Naive thymus-derived CD4-positive, alpha-beta T cell (primary cell): ENCODE results near the gene DCST1. TPM values are rescaled to one million over a fixed set of nuclear protein-coding genes. Genes with fewer than 3 reads are reported as not detected.
"Not testable (repeated sequence)": the region's sequence is repeated elsewhere in the genome, so short reads cannot be mapped to it uniquely, and the experiment has no call there.

Experiments
- ATAC-seq: fragments of 150-1000 bp; cut with Tn5 transposase; 2 replicates; pipeline ENCODE4 v1.10.0; 2021; ENCODE audit warnings: mild to moderate bottlenecking, moderate library complexity
- CTCF ChIA-PET: fragments of 350-600 bp; sonication (Branson Sonifier 250); formaldehyde crosslinking; loops from one replicate; lab custom pipeline; 2021; ENCODE audit warnings: antibody characterized with exemption; lab: Charles Lee
- POLR2A ChIA-PET: fragments of 350-600 bp; sonication (Branson Sonifier 250); formaldehyde crosslinking; loops from one replicate; lab custom pipeline; 2021; ENCODE audit warnings: antibody characterized with exemption, inconsistent platforms; lab: Charles Lee
- DNase-seq, 9 donors: peaks; one replicate each; pipeline versions ENCODE4 v3.0.0 to v3.0.0-alpha.2; 2020 to 2022; ENCODE audit warnings: mixed read lengths in 1 of 9
- H3K27ac ChIP-seq: one replicate; pipeline ENCODE4 v1.7.0; 2013; ENCODE audit warnings: mild to moderate bottlenecking, low read depth, low read length, moderate library complexity
- H3K27me3 ChIP-seq, 2 donors: one replicate each; pipeline ENCODE4 v1.7.0; 2013; ENCODE audit warnings: low read length in 2 of 2, mild to moderate bottlenecking in 2 of 2, moderate library complexity in 2 of 2; ENCODE audit not compliant: control insufficient read depth in 2 of 2, insufficient read depth in 2 of 2
- H3K36me3 ChIP-seq, 3 experiments: 1 replicate in 2 of 3; 2 replicates in 1 of 3; pipeline ENCODE4 v1.7.0; 2013; ENCODE audit warnings: low read length in 3 of 3, mild to moderate bottlenecking in 3 of 3, moderate library complexity in 1 of 3; ENCODE audit not compliant: insufficient read depth in 3 of 3, control insufficient read depth in 2 of 3
- H3K4me1 ChIP-seq, 2 donors: one replicate each; pipeline ENCODE4 v1.7.0; 2013; ENCODE audit warnings: low read length in 2 of 2, mild to moderate bottlenecking in 2 of 2, moderate library complexity in 1 of 2; ENCODE audit not compliant: control insufficient read depth in 2 of 2, insufficient read depth in 2 of 2
- H3K4me3 ChIP-seq: 2 replicates; pipeline ENCODE4 v1.7.0; 2013; ENCODE audit warnings: mild to moderate bottlenecking, low read length
- H3K9me3 ChIP-seq, 3 experiments: 1 replicate in 2 of 3; 2 replicates in 1 of 3; pipeline ENCODE4 v1.7.0; 2013; ENCODE audit warnings: low read length in 3 of 3; ENCODE audit not compliant: control insufficient read depth in 2 of 3
- H3K27ac Mint-ChIP-seq, 9 donors: one replicate each; pipeline ENCODE4 v1.8.0; 2020 to 2022; ENCODE audit warnings: mixed read lengths in 9 of 9, mild to moderate bottlenecking in 8 of 9, moderate library complexity in 5 of 9, inconsistent platforms in 2 of 9
- H3K27me3 Mint-ChIP-seq, 5 donors: one replicate each; pipeline ENCODE4 v1.8.0; 2021 to 2022; ENCODE audit warnings: mixed read lengths in 5 of 5, mild to moderate bottlenecking in 1 of 5
- H3K36me3 Mint-ChIP-seq, 5 donors: one replicate each; pipeline ENCODE4 v1.8.0; 2020 to 2022; ENCODE audit warnings: mixed read lengths in 5 of 5, mild to moderate bottlenecking in 3 of 5, inconsistent platforms in 1 of 5
- H3K4me1 Mint-ChIP-seq, 7 donors: one replicate each; pipeline ENCODE4 v1.8.0; 2020 to 2022; ENCODE audit warnings: mixed read lengths in 7 of 7, mild to moderate bottlenecking in 3 of 7, inconsistent platforms in 1 of 7
- H3K4me3 Mint-ChIP-seq, 10 donors: one replicate each; pipeline ENCODE4 v1.8.0; 2020 to 2022; ENCODE audit warnings: mild to moderate bottlenecking in 10 of 10, mixed read lengths in 10 of 10, moderate library complexity in 6 of 10, inconsistent platforms in 2 of 10
- H3K9me3 Mint-ChIP-seq, 11 donors: one replicate each; pipeline ENCODE4 v1.8.0; 2020 to 2022; ENCODE audit warnings: mixed read lengths in 11 of 11, mild to moderate bottlenecking in 4 of 11, inconsistent platforms in 1 of 11, moderate library complexity in 1 of 11
- intact Hi-C, 2 donors: fragments of 100-400 bp; cut with micrococcal nuclease; formaldehyde crosslinking; loops; one replicate each; pipeline ENCODE4 v1.15.1; 2023
- polyA plus RNA-seq, 2 donors: library from polyadenylated mRNA; unstranded; fragments of 300-500 nt; fragmentation: Illumina TruSeq; gene quantifications; one replicate each; pipeline ENCODE4 v1.2.3, GENCODE V29; 2021
- total RNA-seq, 6 experiments: library from RNA in 5 of 6; stranded (reverse) in 5 of 6; gene quantifications; 1 replicate in 5 of 6; 2 replicates in 1 of 6; pipeline ENCODE4 v1.2.3 and lab custom pipeline; 2021 to 2026

Gene DCST1, protein sequence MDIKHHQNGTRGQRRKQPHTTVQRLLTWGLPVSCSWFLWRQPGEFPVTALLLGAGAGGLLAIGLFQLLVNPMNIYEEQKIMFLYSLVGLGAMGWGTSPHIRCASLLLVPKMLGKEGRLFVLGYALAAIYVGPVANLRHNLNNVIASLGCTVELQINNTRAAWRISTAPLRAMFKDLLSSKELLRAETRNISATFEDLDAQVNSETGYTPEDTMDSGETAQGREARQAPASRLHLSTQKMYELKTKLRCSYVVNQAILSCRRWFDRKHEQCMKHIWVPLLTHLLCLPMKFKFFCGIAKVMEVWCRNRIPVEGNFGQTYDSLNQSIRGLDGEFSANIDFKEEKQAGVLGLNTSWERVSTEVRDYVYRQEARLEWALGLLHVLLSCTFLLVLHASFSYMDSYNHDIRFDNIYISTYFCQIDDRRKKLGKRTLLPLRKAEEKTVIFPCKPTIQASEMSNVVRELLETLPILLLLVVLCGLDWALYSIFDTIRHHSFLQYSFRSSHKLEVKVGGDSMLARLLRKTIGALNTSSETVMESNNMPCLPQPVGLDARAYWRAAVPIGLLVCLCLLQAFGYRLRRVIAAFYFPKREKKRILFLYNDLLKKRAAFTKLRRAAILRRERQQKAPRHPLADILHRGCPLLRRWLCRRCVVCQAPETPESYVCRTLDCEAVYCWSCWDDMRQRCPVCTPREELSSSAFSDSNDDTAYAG
- under 1 TPM in 3 of 5 experiments, not detected in 2; 0.19 to 0.78 (median 0.42) TPM for total RNA-seq
- not detected for polyA plus RNA-seq
- total RNA-seq (lab: John Stamatoyannopoulos, UW): 0.67 reads per million

GRCh38 chr1:155033524-155033923 lies at the start of gene DCST1, which contains the start of gene DCST2:
DCST1 (plus strand) TSS chr1:155033824; CDS start chr1:155034037, 213 bp downstream.
DCST2 (minus strand) TSS chr1:155033781; CDS start chr1:155033701, 80 bp downstream.
- Mint-ChIP-seq H3K9me3 (no peaks in the 10 kb centered on the region), H3K4me1 (peaks cover 0 to 2% (median 0%) of the 10 kb centered on the region in 7 donors), H3K36me3 (no peaks in the 10 kb centered on the region), H3K4me3 (no peak within 1 kb of the TSS), H3K27me3 (peaks cover 0 to 19% (median 0%) of the 10 kb centered on the region in 5 donors), H3K27ac (no peak within 1 kb of the TSS)
- Histone ChIP-seq H3K36me3 (no peaks in the 10 kb centered on the region), H3K27me3 (no peaks in the 10 kb centered on the region), H3K4me1 (no peaks in the 10 kb centered on the region), H3K4me3 (no peak within 1 kb of the TSS), H3K9me3 (no peaks in the 10 kb centered on the region), H3K27ac (no peak within 1 kb of the TSS)
- ChIA-PET CTCF (no interaction called here), POLR2A (interaction anchor here (1.2 kb wide), 1 partner anchor 16 kb away, joined by 3 read pairs; no protein-coding TSS in a partner anchor)
- intact Hi-C loops: no loop called here
- no peak for ATAC-seq
- no peak for DNase-seq

DNA sequence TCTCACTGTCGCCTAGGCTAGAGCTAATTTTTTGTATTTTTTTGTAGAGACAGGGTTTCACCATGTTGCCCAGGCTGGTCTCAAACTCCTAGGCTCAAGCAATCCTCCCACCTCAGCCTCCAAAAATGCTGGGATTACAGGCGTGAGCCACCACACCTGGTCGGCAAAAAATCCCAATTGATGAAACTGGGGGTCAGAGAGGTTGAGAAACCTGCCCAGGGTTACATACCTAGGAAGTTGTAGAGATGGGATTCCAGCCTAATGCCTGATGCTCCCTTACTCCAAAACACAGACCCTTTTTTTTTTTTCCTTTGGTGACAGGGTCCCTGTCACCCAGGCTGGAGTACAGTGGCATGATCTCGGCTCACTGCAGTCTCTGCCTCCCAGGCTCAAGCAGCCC lies 46.9 kb upstream of the DCST1 start:
- intact Hi-C loops, H3K27ac ChIP-seq, H3K9me3 ChIP-seq, H3K9me3 Mint-ChIP-seq, H3K27me3 Mint-ChIP-seq, H3K27me3 ChIP-seq, H3K4me3 ChIP-seq, DNase-seq, H3K4me3 Mint-ChIP-seq, ATAC-seq, H3K27ac Mint-ChIP-seq: not testable (repeated sequence)
- Histone ChIP-seq H3K36me3 (peaks cover 3 to 38% (median 10%) of the 10 kb centered on the region in 3 experiments), H3K4me1 (peaks cover 18 to 20% of the 10 kb centered on the region in 2 donors)
- CTCF ChIA-PET: interaction anchor here (0.8 to 1.8 kb wide), 3 partner anchors 13 to 897 kb away, joined by 3 to 8 read pairs (median 4); no protein-coding TSS in a partner anchor
- POLR2A ChIA-PET: interaction anchor here (1.7 to 2.0 kb wide), 3 partner anchors 10 to 26 kb away, joined by 4 to 8 read pairs (median 5); partner anchors contain the start of gene CKS1B
- Mint-ChIP-seq H3K4me1 (peaks cover 13 to 26% (median 18%) of the 10 kb centered on the region in 7 donors), H3K36me3 (peaks cover 0 to 14% (median 10%) of the 10 kb centered on the region in 5 donors)

DNA sequence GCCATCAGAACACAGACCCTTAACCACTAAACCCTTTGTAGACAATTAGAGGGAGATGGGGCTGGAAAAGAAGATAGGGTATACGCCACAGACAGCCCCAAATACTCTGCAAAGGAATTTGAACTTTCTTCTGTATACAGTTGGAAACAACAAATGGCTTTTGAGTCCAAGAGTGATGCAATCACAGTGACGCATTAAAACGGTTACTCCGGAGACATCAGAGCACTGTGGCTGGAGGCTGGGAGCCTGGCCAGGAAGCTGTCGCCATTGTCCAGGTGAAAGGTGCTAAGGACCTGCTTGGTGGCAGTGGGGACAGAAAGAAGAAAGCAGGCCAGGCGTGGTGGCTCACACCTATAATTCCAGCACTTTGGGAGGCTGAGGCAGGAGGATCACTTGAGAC lies 46.3 kb upstream of the DCST1 start:
- CTCF ChIA-PET: interaction anchor here (1.1 to 1.8 kb wide), 3 partner anchors 12 to 317 kb away, joined by 4 to 8 read pairs (median 4); no protein-coding TSS in a partner anchor
- no peak for DNase-seq

GRCh38 chr1:154988058-154988954 lies 45.3 kb upstream of the DCST1 start:
- Histone ChIP-seq H3K4me1 (peaks cover 13 to 14% of the 10 kb centered on the region in 2 donors), H3K36me3 (peaks cover 3 to 44% (median 10%) of the 10 kb centered on the region in 3 experiments), H3K4me3 (no peak overlapping the region), H3K27ac (no peak overlapping the region), H3K27me3 (no peaks in the 10 kb centered on the region), H3K9me3 (no peaks in the 10 kb centered on the region)
- no peaks in the 10 kb centered on the region for H3K9me3 Mint-ChIP-seq
- ChIA-PET POLR2A (interaction anchor here (0.7 to 2.0 kb wide), 9 partner anchors 8 to 29 kb away, joined by 3 to 8 read pairs (median 4); partner anchors contain the start of genes CKS1B and PYGO2), CTCF (interaction anchor here (1.3 to 1.6 kb wide), 2 partner anchors 28 to 318 kb away, joined by 4 to 12 read pairs; no protein-coding TSS in a partner anchor)
- H3K27me3 Mint-ChIP-seq: no peaks in the 10 kb centered on the region
- no peak overlapping the region for H3K4me3 Mint-ChIP-seq
- DNase-seq: no peak
- H3K27ac Mint-ChIP-seq: no peak overlapping the region
- H3K36me3 Mint-ChIP-seq: peaks cover 0 to 20% (median 10%) of the 10 kb centered on the region in 5 donors
- intact Hi-C loops: loop anchor here in 1 of 2 donors (1.0 kb wide), 1 partner anchor 29 kb away; no protein-coding TSS in a partner anchor
- peaks cover 13 to 26% (median 18%) of the 10 kb centered on the region in 7 donors for H3K4me1 Mint-ChIP-seq
- ATAC-seq: no peak

More for the DNA sequence above, 46.3 kb upstream of the DCST1 start:
- peaks cover 13 to 26% (median 18%) of the 10 kb centered on the region in 7 donors for H3K4me1 Mint-ChIP-seq
- Histone ChIP-seq H3K4me3 (no peak overlapping the region), H3K27ac (no peak overlapping the region), H3K27me3 (no peaks in the 10 kb centered on the region), H3K36me3 (peaks cover 3 to 38% (median 10%) of the 10 kb centered on the region in 3 experiments), H3K9me3 (no peaks in the 10 kb centered on the region), H3K4me1 (peaks cover 18 to 19% of the 10 kb centered on the region in 2 donors)
- no peak overlapping the region for H3K4me3 Mint-ChIP-seq
- no peak for ATAC-seq
- H3K27me3 Mint-ChIP-seq: no peaks in the 10 kb centered on the region
- H3K9me3 Mint-ChIP-seq: no peaks in the 10 kb centered on the region
- POLR2A ChIA-PET: interaction anchor here (0.7 to 2.0 kb wide), 6 partner anchors 9 to 30 kb away, joined by 3 to 8 read pairs (median 4); partner anchors contain the start of genes CKS1B and PYGO2
- no peak overlapping the region for H3K27ac Mint-ChIP-seq
- H3K36me3 Mint-ChIP-seq: peaks cover 0 to 14% (median 10%) of the 10 kb centered on the region in 5 donors
- intact Hi-C loops: no loop called here

DNA sequence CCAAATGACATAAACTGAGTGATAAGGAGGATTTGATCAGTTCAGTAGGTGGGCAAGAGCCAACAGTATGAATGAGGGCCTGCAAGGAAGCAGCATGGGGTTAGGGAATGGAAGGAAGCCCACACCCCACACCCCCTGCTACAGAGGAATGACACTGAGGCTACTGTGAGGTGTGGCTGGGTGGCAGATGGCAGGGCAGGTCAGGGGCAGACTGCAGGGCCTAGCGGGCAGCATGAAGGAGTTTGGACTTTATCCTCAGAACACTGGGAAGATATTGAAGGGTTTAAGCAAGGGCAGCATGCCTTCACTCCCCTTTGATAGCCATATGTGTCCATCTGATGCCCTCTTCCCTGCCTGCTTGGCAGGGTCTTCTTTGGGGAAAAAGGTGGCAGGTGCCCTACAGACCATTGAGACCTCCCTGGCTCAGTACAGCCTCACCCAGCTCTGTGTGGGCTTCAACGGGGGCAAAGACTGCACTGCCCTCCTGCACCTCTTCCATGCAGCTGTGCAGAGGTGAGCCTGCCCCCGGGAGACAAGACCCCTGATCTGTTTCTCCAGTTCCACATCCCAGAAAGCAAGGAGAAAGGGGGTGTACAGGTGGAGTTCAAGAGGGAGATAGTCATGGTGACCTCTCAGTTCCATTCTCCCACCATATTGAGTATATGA lies 44.3 kb upstream of the DCST1 start:
- ATAC-seq (no peak), DNase-seq (no peak)
- Histone ChIP-seq H3K4me3 (no peak overlapping the region), H3K4me1 (peaks cover 5 to 8% of the 10 kb centered on the region in 2 donors), H3K27me3 (no peaks in the 10 kb centered on the region), H3K36me3 (peaks cover 3 to 44% (median 10%) of the 10 kb centered on the region in 3 experiments), H3K27ac (no peak overlapping the region), H3K9me3 (no peaks in the 10 kb centered on the region)
- H3K27me3 Mint-ChIP-seq: no peaks in the 10 kb centered on the region
- peak overlapping the region in 1 of 9 donors; percentile 0 for H3K27ac Mint-ChIP-seq
- peaks cover 13 to 22% (median 18%) of the 10 kb centered on the region in 7 donors for H3K4me1 Mint-ChIP-seq
- H3K4me3 Mint-ChIP-seq: no peak overlapping the region
- intact Hi-C loops: no loop called here
- CTCF ChIA-PET: interaction anchor here (1.6 to 17.9 kb wide), 2 partner anchors 25 to 27 kb away, joined by 12 to 291 read pairs; no protein-coding TSS in a partner anchor
- peaks cover 0 to 20% (median 10%) of the 10 kb centered on the region in 5 donors for H3K36me3 Mint-ChIP-seq
- POLR2A ChIA-PET: interaction anchor here (1.1 kb wide), 2 partner anchors 10 to 28 kb away, joined by 3 read pairs; partner anchors contain the start of gene PYGO2
- no peaks in the 10 kb centered on the region for H3K9me3 Mint-ChIP-seq
